SK-N-MC (cell line): ENCODE data around the gene CSF1.

Experiments used
- EZH2 ChIP-seq: fragments of 200-600 bp; sonication (generic); IDR thresholded peaks from one replicate; pipeline ENCODE4 v1.6.1; 2017; ENCODE audit warnings: antibody characterized with exemption
- FOXP2 ChIP-seq: optimal IDR thresholded peaks from 2 replicates; pipeline ENCODE3; 2011; ENCODE audit warnings: mild to moderate bottlenecking, moderate library complexity; ENCODE audit not compliant: insufficient read depth; ENCODE audit errors: extremely low read length, control extremely low read depth
- POLR2AphosphoS5 ChIP-seq: IDR thresholded peaks from 2 replicates; pipeline ENCODE4 v1.6.1; 2012; ENCODE audit warnings: mild to moderate bottlenecking, low read depth, low read length, borderline replicate concordance

DNA sequence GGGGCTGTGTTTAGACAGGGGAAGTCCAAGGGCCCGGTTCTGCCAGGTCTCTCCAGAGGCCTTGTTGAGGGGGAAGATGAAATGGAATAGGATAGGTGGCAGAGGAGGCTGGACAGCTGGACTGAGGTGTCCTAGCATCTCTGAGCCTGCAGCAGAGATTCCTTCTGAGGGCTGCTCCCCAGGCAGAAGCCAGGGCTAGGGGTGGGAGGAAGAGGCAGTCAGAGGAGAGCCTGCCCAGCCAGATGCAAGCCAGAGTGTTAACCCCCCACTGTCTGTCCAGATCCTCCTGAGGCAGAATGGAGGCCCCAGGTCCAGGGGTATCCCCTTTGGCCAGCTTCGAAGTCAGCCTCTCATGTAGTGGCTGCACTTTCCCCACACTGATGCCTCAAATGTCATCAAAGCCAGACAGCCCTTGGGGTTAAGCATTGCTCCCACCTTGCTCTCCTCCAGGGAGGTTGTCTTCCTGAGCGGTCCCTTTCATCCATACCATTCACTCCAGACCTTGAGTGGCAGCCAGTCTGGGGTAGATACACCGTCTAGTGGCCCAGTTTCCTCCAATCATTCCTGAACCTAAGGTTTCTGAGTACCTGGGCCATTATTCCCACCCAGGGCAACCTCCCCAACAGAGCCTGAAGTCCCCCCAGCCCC, 1.7 kb downstream of the CSF1 start:
- TF ChIP-seq POLR2AphosphoS5 (no peak), EZH2 (no peak), FOXP2 (no peak)
